ENCODE results near the gene FLNA. TPM values are rescaled to one million over a fixed set of nuclear protein-coding genes. Genes with fewer than 3 reads are reported as not detected.
A peak's percentile ranks its signal among the peaks of the same experiment; 100 is the strongest.

FLNA gene
- total RNA-seq: 1,000 to 10,000 TPM; 1,711 to 2,337 TPM

- no peaks in the 10 kb centered on the region for H3K36me3 ChIP-seq
- no peaks in the 10 kb centered on the region for H3K4me1 ChIP-seq (replicated peaks)
- DNase-seq (ENCODE audit: low spot score): no peak
- intact Hi-C loops (cut with DNase I): no loop called here
- TF ChIP-seq POLR2A (IDR thresholded peaks at IDR 0.05) (no peak), CTCF (IDR thresholded peaks at IDR 0.05) (peak in 2 of 4 experiments; percentile 27 to 33), POLR2AphosphoS5 (IDR thresholded peaks at IDR 0.05) (no peak)
- peak within 1 kb of the TSS; percentile 27 to 30 for H3K4me3 ChIP-seq
- H3K9me3 ChIP-seq: no peaks in the 10 kb centered on the region
- H3K27me3 ChIP-seq (replicated peaks; ENCODE audit: insufficient read depth): no peaks in the 10 kb centered on the region
- 0% methylated on average over 14 of the region's 95 CpGs for WGBS
- peak within 1 kb of the TSS; percentile 81 to 87 for H3K27ac ChIP-seq
These were observed at the start of gene FLNA for GRCh38 chrX:154374313-154375155. Gene FLNA, minus strand, starts transcription at chrX:154374634. Its CDS starts 3,389 bp downstream, at chrX:154371245.

GRCh38 chrX:154420402-154420756 lies 45.9 kb upstream of the FLNA start:
- Histone ChIP-seq H3K4me1 (replicated peaks) (no peaks in the 10 kb centered on the region), H3K27ac (no peak overlapping the region), H3K9me3 (no peaks in the 10 kb centered on the region), H3K4me3 (no peak overlapping the region), H3K36me3 (no peaks in the 10 kb centered on the region), H3K27me3 (replicated peaks; ENCODE audit: insufficient read depth) (no peaks in the 10 kb centered on the region)
- intact Hi-C loops (cut with DNase I): no loop called here
- DNase-seq (ENCODE audit: low spot score): no peak
- 79% methylated on average over 4 of the region's 10 CpGs for WGBS
- TF ChIP-seq POLR2AphosphoS5 (IDR thresholded peaks at IDR 0.05): no peak
- TF ChIP-seq POLR2A (IDR thresholded peaks at IDR 0.05): no peak
- no peak for TF ChIP-seq CTCF (IDR thresholded peaks at IDR 0.05)

- TF ChIP-seq POLR2A (IDR thresholded peaks at IDR 0.05): no peak
- TF ChIP-seq POLR2AphosphoS5 (IDR thresholded peaks at IDR 0.05): no peak
- no peak for TF ChIP-seq CTCF (IDR thresholded peaks at IDR 0.05)
- no peaks in the 10 kb centered on the region for H3K4me1 ChIP-seq (replicated peaks)
- intact Hi-C loops (cut with DNase I): no loop called here
- H3K27ac ChIP-seq: no peak overlapping the region
- no peaks in the 10 kb centered on the region for H3K9me3 ChIP-seq
- H3K36me3 ChIP-seq: no peaks in the 10 kb centered on the region
- H3K27me3 ChIP-seq (replicated peaks; ENCODE audit: insufficient read depth): no peaks in the 10 kb centered on the region
- H3K4me3 ChIP-seq: no peak overlapping the region
- 51% methylated on average over 7 of the region's 19 CpGs for WGBS
- no peak for DNase-seq (ENCODE audit: low spot score)
These were observed 45.4 kb upstream of the FLNA start for GRCh38 chrX:154419688-154420401.

GRCh38 chrX:154419189-154419588 lies 44.8 kb upstream of the FLNA start:
- H3K9me3 ChIP-seq: no peaks in the 10 kb centered on the region
- intact Hi-C loops (cut with DNase I): no loop called here
- no peaks in the 10 kb centered on the region for H3K4me1 ChIP-seq (replicated peaks)
- DNase-seq (ENCODE audit: low spot score): no peak
- H3K27ac ChIP-seq: no peak overlapping the region
- no peaks in the 10 kb centered on the region for H3K27me3 ChIP-seq (replicated peaks; ENCODE audit: insufficient read depth)
- TF ChIP-seq POLR2AphosphoS5 (IDR thresholded peaks at IDR 0.05) (no peak), POLR2A (IDR thresholded peaks at IDR 0.05) (no peak), CTCF (IDR thresholded peaks at IDR 0.05) (no peak)
- no peak overlapping the region for H3K4me3 ChIP-seq
- H3K36me3 ChIP-seq: no peaks in the 10 kb centered on the region
- WGBS: 86% methylated on average over 7 of the region's 8 CpGs
